Stimulated activated CD4-positive, alpha-beta T cell treated with anti-CD3 and anti-CD28 coated beads, Interleukin-1b, Interleukin-23, amount 100 ng/mL, for 48 hours (primary cell): ENCODE results near the gene TRIM68.

Experiments used
- DNase-seq: peaks from one replicate; pipeline ENCODE4 v3.0.0-alpha.2; 2020

TRIM68 gene

DNA sequence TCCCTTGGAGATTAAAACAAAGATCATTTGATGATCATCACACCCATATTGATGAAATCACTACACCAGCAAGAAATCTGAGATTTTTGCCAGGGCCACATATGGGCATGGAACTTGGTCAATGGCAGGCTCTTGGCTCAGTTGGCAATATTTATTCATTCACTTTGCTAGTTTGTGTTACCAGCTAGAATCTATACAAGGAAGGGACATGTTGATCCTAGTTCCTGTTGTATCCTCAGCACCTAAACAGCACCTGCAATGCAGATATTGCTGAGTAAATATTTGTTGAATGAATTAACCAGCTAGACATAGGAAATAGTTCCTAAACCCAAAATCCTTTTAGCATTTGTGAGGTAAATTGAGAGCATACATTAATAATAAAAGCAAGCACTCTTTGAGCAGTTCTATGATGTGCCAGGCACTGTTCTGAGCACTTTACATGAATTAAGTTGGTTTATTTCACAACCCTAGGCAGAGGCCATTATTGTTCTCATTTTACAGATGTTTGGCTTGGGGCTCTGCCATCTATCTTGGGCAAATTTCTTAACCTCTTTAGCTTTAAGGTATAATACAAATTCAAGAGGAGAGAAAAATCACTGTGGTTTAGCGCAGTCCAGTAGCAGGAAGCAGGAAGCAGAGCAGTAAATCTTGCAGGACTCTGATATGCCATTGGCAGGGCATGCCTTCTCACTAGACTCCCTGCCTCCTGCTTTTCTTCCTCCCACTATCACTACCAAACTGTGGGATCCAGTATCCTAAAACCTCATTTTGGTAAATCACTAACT is 1.6 kb downstream of the TRIM68 start:
- DNase-seq = no peak

DNA sequence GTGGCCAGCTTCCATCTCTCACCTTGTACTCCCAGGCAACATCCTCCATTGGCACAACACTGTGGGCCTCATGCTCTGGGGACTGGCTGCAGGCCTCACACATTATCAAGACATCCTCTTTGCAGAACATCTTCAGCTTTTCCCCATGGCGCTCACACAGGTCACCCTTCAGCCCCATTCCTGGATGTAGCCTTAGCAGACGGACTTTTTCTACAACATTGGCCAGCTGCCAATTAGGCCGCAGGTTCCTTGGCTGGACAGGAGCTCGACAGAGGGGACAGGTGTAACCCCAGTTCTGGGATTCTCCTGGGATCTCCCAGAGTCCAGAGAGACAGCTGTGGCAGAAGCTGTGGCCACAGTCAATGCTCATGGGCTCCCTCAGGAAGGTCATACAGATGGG is 3.0 kb downstream of the TRIM68 start:
- DNase-seq = no peak

DNA sequence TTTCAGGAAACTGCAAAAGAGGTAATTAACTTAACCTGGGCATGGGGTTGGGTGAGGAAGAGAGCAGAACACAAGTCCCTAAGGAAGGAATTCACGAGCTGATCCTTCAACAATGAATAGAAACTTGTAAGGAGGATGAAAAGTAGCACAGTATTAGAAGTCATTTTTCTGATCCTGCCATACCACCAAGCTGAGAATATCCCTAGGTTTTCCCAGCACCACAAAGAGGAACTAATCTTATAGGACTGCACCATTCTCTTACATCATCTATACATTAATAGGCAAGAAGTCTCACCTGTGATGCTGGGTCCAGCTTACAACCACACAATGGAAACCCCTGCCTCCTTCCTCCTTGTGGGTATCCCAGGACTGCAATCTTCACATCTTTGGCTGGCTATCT is 14.3 kb downstream of the TRIM68 start, which contains the start of gene OR52I1:
TSS of gene OR52I1 (plus strand) at position 301 of the 400 bp plus-strand sequence. CDS start at position 301, 0 bp downstream.
- DNase-seq = no peak

DNA sequence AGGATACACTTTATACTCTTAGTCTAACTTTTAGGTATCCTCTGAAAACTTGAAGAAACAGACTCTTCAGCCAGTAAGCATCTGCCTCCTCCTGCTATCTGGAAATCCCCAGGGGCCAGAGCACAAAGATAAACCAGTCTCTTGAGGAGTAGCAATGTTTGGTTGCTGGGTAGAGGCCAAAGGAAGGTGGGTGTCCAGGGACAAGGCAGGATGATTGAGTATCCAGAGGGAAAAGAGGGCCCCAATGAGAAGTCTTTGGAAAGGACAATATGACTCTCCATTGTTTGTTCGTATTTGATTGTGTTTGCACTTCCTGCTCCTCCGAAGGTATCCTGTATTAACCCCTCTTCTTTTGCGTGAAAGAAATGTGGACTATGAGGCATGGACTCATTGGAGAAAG is 19.0 kb downstream of the TRIM68 start:
- no peak for DNase-seq

DNA sequence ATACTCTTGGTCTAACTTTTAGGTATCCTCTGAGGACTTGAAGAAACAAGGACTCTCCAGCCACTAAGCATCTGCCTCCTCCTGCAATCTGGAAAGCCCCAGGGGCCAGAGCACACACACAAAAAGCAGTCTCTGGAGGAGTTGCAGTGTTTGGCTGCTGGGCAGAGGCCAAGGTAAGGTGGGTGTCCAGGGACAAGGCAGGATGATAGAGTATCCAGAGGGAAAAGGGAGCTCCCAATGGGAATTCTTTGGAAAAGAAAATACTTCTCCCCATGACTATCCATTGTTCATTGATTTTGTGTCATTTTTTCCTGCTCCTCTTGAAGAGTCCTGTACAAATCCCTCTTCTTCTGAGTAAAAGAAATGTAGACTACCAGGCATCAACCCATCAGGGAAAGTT is 26.6 kb downstream of the TRIM68 start, which contains the start of gene OR52I2:
TSS of gene OR52I2 (plus strand) at position 301 of the 400 bp plus-strand sequence.
- no peak for DNase-seq

DNA sequence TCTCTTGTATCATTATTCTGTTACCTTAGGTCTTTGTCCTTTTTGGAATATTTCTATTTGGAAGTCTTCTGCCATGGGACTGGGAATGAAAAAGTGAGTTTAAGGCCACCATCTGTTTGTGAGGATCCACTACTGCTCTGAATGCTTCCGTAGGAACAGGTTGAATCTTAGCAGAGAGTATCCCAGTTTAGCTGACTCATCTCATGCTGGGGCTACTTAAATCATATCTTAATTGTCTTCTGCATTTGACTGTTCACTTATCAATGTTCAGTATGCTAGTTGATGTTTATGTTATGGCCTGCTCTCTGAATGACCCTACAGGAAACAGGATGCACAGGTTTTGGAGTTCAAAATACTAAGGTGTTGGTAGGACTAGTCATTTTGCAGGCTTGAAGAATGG is 27.9 kb downstream of the TRIM68 start:
- no peak for DNase-seq

DNA sequence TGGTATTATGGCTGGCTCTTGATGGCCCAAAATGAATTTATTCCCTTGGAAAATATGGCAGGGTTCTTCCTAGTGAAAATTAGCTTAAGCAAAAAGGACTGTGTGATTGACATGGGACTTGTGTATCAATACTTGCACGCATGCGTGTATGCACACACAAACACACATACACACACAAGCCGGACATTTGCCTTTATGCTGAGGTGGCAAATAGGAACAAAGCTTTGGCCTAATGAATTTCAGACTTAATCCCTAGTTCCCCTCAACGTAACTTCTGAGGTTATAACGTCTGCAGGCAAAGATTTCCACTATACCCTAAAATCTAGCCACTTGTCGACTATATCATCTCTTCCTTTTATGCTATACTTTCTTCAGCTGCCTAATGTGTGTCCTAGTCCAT is 29.4 kb downstream of the TRIM68 start:
- no peak for DNase-seq

DNA sequence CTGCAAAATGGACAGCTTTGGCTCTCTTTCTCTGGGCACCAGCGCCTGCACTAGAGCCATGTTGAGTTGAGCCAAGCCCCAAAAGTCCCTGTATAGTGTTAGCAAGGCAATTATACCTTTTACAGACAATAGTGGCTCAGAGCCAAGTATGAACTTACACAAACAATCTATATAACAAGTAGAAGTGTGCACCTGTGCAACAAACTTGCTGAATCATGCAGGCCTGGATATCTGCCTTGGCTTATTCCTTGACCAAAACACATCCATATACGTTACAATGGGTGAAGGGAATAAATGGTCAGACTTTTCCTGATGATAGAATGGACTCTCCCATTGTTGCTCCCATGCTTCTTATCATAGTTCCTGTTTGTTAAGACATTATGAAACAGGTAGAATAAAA is 30.3 kb downstream of the TRIM68 start:
- no peak for DNase-seq

DNA sequence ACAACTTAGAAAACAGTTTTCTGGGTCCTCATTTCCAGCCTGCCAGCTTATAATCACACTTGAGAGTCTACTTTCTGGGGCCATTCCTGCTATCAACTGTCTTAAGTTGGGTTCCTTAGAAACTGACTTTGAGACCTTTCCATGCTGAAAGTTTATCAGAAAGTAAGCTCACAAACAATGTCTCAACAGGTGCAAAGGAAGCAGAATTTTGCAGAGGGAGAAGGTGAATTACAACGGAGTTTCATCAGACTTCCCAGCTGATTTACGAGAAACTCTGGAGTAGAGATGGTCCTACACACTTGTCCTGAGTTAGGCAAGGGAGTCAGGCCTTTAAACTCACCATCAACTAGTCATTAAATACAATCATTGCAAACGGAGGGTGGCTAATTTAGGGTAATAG is 31.2 kb downstream of the TRIM68 start:
- DNase-seq = no peak

DNA sequence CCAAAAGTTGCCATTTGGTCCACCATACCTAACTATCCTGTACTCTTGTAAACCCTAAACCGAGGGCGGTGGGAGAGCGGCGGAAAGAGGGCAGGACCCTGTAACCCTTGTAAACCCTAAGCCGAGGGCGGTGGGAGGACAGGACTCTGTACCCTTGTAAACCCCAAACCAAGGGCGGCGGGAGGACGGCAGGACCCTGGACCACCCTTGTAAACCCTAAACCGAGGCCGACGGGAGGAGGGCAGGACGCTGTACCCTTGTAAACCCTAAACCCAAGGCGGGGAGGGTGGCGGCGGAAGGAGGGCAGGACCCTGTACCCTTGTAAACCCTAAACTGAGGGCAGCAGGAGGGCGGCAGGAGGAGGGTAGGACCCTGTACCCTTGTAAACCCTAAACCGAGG is 39.0 kb downstream of the TRIM68 start:
- DNase-seq = no peak

DNA sequence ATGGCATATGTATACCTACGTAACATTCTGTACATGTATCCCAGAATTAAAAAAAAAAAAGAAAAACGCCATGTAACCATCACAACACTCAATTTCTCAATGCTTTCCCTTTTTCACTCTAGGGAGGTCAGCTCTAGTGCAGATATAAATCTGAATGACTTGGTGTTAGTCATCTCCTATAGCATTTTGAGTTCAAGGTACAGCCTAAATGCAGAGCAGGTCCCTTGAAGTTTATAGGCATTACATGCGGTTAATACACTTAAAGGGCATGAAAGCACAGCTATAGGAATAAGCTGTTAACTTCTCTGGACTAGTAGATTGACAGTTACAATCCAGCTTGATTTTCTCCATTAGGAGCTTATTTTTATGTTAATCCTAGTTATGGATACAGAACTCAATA is 42.7 kb downstream of the TRIM68 start:
- DNase-seq = no peak

DNA sequence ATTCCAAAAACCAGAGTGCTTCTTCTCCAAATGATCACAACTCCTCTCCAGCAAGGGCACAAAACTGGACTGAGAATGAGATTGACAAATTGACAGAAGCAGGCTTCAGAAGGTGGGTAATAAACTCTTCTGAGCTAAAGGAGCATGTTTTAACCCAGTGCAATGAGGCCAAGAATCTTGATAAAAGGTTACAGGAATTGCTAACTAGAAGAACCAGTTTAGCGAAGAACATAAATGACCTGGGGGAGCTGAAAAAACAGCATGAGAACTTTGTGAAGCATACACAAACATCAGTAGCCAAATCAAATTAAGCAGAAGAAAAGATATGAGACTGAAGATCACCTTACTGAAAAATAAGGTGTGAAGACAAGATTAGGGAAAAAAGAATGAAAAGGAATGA is 47.6 kb downstream of the TRIM68 start:
- DNase-seq = no peak

DNA sequence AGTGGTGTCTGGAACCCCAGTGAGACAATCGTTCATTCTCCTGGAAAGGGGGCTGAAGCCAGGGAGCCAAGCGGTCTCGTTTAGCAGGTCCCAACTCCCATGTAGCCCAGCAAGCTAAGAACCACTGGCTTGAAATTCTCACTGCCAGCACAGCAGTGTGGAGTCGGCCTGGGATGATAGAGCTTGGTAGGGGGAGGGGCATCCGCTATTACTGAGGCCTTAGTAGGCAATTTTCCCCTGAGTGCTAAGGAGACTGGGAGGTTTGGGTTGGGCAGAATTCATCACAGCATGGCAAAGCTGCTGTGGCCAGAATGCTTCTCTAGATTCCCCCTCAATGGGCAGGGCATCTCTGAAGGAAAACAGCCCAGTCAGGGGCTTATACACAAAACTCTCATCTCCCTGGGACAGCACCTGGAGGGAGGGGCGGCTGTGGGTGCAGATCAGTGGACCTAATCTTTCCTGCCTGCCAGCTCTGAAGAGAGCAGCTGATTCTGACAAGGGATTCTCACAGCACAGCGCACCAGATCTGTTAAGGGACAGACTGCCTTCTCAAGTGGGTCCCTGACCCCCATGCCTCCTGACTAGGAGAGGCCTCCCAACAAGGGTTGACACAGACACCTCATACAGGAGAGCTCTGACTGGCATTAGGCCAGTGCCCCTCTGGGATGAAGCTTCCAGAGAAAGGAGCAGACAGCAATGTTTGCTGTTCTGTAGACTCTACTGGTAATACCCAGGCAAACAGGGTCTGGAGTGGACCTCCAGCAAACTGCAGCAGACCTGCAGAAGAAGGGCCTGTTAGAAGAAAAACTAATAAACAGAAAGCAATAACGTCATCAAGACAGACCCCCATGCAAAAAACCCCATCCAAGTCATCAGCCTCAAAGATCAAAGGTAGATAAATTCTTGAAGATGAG is 48.2 kb downstream of the TRIM68 start:
- DNase-seq = no peak

DNA sequence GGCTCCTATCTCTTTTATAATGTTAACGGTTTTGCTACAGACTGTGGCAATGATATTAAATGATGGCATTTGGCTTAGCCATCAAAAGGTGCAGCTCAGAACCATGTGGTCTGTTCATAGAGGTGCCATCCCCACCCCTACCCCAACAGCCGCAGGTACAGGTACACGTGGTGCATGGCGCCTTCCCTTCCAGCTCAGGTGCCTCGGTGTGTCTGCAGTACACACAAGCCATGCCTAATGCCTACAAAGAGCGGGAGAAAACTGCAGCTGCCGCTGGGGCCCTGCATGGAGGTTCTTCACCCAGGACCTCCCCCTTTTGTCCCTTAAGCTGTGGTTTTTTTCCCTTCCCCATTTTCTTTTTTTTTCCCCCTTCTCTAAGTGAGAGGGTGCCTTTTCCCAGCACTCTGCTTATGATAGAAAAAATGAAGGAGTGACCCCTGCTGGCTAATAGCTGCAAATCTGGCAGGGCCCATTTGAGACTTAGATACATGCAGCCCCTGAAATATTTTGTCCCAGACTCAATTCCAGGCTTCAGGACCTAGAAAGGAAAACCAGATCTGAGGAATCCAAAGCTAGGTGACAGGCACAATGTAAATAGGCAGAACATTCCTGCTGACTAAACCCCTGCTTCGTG is 56.6 kb downstream of the TRIM68 start:
- no peak for DNase-seq
